Lung (tissue), 12 donors: ENCODE results near the gene ALOX15B. TPM values are rescaled to one million over a fixed set of nuclear protein-coding genes. Genes with fewer than 3 reads are reported as not detected.
"Not testable (repeated sequence)": the region's sequence is repeated elsewhere in the genome, so short reads cannot be mapped to it uniquely, and the experiment has no call there.

ENCODE experiments used
- ATAC-seq: fragments of 200-7000 bp; cut with Tn5 transposase; one replicate; pipeline ENCODE4 v1.9.1; 2020; ENCODE audit warnings: moderate number of reproducible peaks; ENCODE audit not compliant: insufficient read depth, low FRiP score
- DNase-seq, 3 donors: peaks; one replicate each; pipeline ENCODE4 v3.0.0-alpha.2; 2013 to 2017
- H3K27ac ChIP-seq, 2 donors: one replicate each; pipeline ENCODE4 v1.5.1; 2013; ENCODE audit warnings: mild to moderate bottlenecking in 2 of 2, moderate library complexity in 2 of 2, control low read depth in 1 of 2, inconsistent platforms in 1 of 2, low read depth in 1 of 2, low read length in 1 of 2
- H3K27me3 ChIP-seq, 3 donors: one replicate each; pipeline ENCODE4 v1.5.1; 2013; ENCODE audit warnings: low read length in 2 of 3; ENCODE audit not compliant: control insufficient read depth in 3 of 3, insufficient read depth in 3 of 3
- H3K36me3 ChIP-seq, 4 donors: one replicate each; pipeline ENCODE4 v1.5.1; 2013; ENCODE audit warnings: low read length in 4 of 4, mild to moderate bottlenecking in 1 of 4, moderate library complexity in 1 of 4; ENCODE audit not compliant: control insufficient read depth in 4 of 4, insufficient read depth in 4 of 4
- H3K4me1 ChIP-seq, 5 donors: one replicate each; pipeline ENCODE4 v1.5.1; 2013; ENCODE audit warnings: low read length in 5 of 5, mild to moderate bottlenecking in 2 of 5, moderate library complexity in 1 of 5; ENCODE audit not compliant: control insufficient read depth in 5 of 5, insufficient read depth in 5 of 5
- H3K4me3 ChIP-seq: one replicate; pipeline ENCODE4 v1.5.1; 2013; ENCODE audit warnings: mild to moderate bottlenecking, control low read depth, moderate library complexity
- H3K9ac ChIP-seq, 2 donors: one replicate each; pipeline ENCODE4 v1.5.1; 2013; ENCODE audit warnings: low read length in 2 of 2, control low read depth in 1 of 2; ENCODE audit not compliant: insufficient read depth in 1 of 2
- H3K9me3 ChIP-seq, 4 donors: one replicate each; pipeline ENCODE4 v1.5.1; 2013; ENCODE audit warnings: low read length in 3 of 4, mild to moderate bottlenecking in 1 of 4, moderate library complexity in 1 of 4; ENCODE audit not compliant: control insufficient read depth in 4 of 4, insufficient read depth in 3 of 4
- WGBS, 2 donors: extraction: QIAGEN DNeasy Blood & Tissue Kit; methylation state at CpG; one replicate each; pipeline ENCODE4 v1.1.7; 2013; 5-methylcytosine and 5-hydroxymethylcytosine counted together
- polyA plus RNA-seq, 2 donors: library from polyadenylated mRNA; stranded (reverse); fragments of 200-250 nt; gene quantifications; one replicate each; pipeline ENCODE4 v1.2.1, GENCODE V29; 2013
- total RNA-seq, 2 donors: library from RNA; depleted of rRNA in 1 of 2; stranded (reverse); fragments of >200 nt in 1 of 2; gene quantifications; one replicate each; pipeline ENCODE4 v1.2.1, GENCODE V29; 2014 to 2021
- TF ChIP-seq, protein P1 (sequence below): IDR thresholded peaks from 2 replicates; pipeline ENCODE4 v1.5.1; 2012; ENCODE audit warnings: mild to moderate bottlenecking; ENCODE audit errors: control extremely low read depth, extremely low read depth
- donor health status: control.
- donor health status: control.
- donor health status: Bipolar disorder and iron deficiency.
- donor health status: healthy.
- donor health status: DM: yes; HTN: yes; CAD: no.

Gene ALOX15B
- total and polyA plus RNA-seq, 4 donors: 3.4 to 135 (median 73.8) TPM

- Histone ChIP-seq H3K9ac (no peak overlapping the region), H3K36me3 (no peaks in the 10 kb centered on the region), H3K4me1 (peaks cover 0 to 21% (median 0%) of the 10 kb centered on the region in 5 donors), H3K27ac (no peak overlapping the region), H3K27me3 (peaks cover 0 to 69% (median 51%) of the 10 kb centered on the region in 3 donors), H3K4me3 (no peak overlapping the region), H3K9me3 (peaks cover 0 to 2% (median 0%) of the 10 kb centered on the region in 4 donors)
- DNase-seq (no peak), ATAC-seq (no peak)
- TF ChIP-seq, protein P1, sequence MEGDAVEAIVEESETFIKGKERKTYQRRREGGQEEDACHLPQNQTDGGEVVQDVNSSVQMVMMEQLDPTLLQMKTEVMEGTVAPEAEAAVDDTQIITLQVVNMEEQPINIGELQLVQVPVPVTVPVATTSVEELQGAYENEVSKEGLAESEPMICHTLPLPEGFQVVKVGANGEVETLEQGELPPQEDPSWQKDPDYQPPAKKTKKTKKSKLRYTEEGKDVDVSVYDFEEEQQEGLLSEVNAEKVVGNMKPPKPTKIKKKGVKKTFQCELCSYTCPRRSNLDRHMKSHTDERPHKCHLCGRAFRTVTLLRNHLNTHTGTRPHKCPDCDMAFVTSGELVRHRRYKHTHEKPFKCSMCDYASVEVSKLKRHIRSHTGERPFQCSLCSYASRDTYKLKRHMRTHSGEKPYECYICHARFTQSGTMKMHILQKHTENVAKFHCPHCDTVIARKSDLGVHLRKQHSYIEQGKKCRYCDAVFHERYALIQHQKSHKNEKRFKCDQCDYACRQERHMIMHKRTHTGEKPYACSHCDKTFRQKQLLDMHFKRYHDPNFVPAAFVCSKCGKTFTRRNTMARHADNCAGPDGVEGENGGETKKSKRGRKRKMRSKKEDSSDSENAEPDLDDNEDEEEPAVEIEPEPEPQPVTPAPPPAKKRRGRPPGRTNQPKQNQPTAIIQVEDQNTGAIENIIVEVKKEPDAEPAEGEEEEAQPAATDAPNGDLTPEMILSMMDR: no peak
- WGBS, 2 donors: 92 to 93% methylated on average over 3 of the region's 3 CpGs
Observed at GRCh38 chr17:8075081-8075480, 36.2 kb downstream of the ALOX15B start.

DNA sequence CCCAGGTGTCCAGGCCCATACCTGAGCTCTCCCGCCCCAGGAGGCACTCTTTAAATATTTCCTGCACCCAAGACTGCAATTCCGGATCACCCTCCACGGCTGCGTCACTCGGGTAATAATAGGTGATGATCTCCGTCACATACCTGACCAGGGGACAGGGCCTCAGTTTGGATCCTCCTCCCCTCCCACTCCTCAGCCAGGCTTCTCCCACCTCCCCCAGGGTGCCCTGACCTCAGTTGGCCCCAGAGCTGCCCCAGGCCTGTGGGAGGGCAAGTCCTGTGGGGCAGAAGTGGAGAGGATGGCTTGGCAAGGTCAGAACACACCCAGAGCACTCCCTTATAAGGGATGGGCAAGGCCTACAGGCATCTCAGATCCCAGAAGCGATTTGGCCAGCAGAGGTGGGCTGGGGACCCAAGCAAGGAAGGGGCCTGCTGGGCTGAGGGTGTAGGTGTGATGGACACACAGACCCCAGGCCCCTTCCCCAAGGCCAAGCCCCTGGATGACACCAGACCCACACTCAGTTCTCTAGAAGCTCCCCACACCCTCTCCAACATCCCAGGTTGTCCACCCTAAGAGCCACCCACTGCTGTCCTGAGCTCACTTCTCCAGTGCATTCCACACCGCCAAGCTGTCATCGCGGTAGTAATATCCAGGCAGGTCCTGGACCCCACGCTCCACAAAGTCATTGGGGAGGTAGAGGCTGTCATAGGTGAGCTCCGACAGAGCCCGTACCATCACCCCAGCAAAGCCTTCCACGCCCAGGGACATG is 36.9 kb downstream of the ALOX15B start:
- no peak overlapping the region for H3K4me3 ChIP-seq
- DNase-seq: no peak
- H3K27me3 ChIP-seq: peaks cover 0 to 71% (median 54%) of the 10 kb centered on the region in 3 donors
- H3K27ac ChIP-seq: no peak overlapping the region
- no peak for ATAC-seq
- 92 to 94% methylated on average over 14 of the region's 14 CpGs for WGBS, 2 donors
- H3K36me3 ChIP-seq: no peaks in the 10 kb centered on the region
- H3K9ac ChIP-seq: no peak overlapping the region
- peaks cover 0 to 2% (median 0%) of the 10 kb centered on the region in 4 donors for H3K9me3 ChIP-seq
- H3K4me1 ChIP-seq: peaks cover 0 to 23% (median 0%) of the 10 kb centered on the region in 5 donors
- TF ChIP-seq, protein P1: no peak

GRCh38 chr17:8076502-8077266 is 37.8 kb downstream of the ALOX15B start:
- ATAC-seq: no peak
- Histone ChIP-seq H3K9me3 (peaks cover 0 to 2% (median 0%) of the 10 kb centered on the region in 4 donors), H3K4me3 (no peak overlapping the region), H3K9ac (no peak overlapping the region), H3K4me1 (peaks cover 0 to 23% (median 0%) of the 10 kb centered on the region in 5 donors), H3K27me3 (peaks cover 0 to 71% (median 55%) of the 10 kb centered on the region in 3 donors), H3K36me3 (no peaks in the 10 kb centered on the region), H3K27ac (no peak overlapping the region)
- TF ChIP-seq, protein P1: no peak
- 82 to 83% methylated on average over 13 of the region's 13 CpGs for WGBS, 2 donors
- no peak for DNase-seq

DNA sequence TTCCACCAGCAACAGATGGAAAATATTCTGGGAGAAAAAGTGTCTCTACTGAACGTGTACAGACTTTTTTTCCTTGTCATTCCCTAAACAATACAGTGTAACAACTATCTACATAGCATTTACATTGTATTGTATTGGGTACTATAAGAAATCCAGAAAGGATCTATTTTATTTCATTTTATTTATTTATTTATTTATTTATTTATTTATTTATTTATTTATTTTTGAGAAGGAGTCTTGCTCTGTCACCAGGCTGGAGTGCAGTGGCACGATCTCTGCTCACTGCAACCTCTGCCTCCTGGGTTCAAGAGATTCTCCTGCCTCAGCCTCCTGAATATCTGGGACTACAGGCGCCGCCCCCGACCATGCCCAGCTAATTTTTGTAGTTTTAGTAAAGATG is 39.1 kb downstream of the ALOX15B start:
- Histone ChIP-seq H3K27me3 (peaks cover 0 to 71% (median 57%) of the 10 kb centered on the region in 3 donors), H3K4me1 (peaks cover 0 to 18% (median 0%) of the 10 kb centered on the region in 5 donors)
- DNase-seq, ATAC-seq, H3K9ac ChIP-seq, H3K4me3 ChIP-seq, H3K9me3 ChIP-seq, H3K36me3 ChIP-seq, H3K27ac ChIP-seq: not testable (repeated sequence)
- 84 to 92% methylated on average over 4 to 5 of the region's 5 CpGs for WGBS, 2 donors
